ENCODE measurements around the gene SEPTIN14. TPM values are rescaled to one million over a fixed set of nuclear protein-coding genes. Genes with fewer than 3 reads are reported as not detected.

SEPTIN14 gene
- total and polyA plus RNA-seq, 2 of the 4 experiments (the other 2 are of a cell fraction) = not detected

DNA sequence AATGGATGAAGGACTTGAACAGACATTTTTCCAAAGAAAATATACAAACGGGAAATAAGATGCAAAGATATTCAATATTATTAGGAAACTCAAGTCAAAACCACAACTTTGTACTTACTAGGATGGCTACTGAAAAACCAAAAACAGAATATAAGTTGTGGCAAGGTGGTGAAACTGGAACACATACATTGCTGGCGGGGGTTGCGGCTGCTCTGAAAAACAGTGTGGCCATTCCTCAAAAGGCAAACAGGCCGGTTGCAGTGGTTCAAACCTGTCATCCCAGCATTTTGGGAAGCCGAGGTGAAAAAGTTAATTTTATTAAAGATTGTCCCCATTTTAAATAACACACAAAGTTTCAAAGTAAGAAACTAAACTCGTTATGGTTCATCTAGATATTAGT is 14.8 kb upstream of the SEPTIN14 start:
- Histone ChIP-seq H3K56ac (ENCODE audit: extremely low read depth, insufficient read depth, low read length) (no peak overlapping the region), H3K4ac (ENCODE audit: low read depth, low read length) (no peak overlapping the region), H3K4me2 (ENCODE audit: low read depth, low read length) (no peak overlapping the region), H4K20me1 (ENCODE audit: insufficient read depth, low read length) (no peaks in the 10 kb centered on the region), H3K79me1 (ENCODE audit: low read depth in 1 of 2, low read length in 2 of 2) (no peaks in the 10 kb centered on the region), H3K9me3 (ENCODE audit: control insufficient read depth, insufficient read depth, low read length) (no peaks in the 10 kb centered on the region), H2AFZ (replicated peaks; ENCODE audit: low read length, poor library complexity) (no peak overlapping the region), H3K18ac (ENCODE audit: low read depth, low read length) (no peak overlapping the region), H3K9ac (ENCODE audit: low read depth, low read length) (no peak overlapping the region), H3K14ac (replicated peaks; ENCODE audit: low read depth, low read length) (no peak overlapping the region), H3K27me3 (ENCODE audit: control insufficient read depth, insufficient read depth, low read length) (no peaks in the 10 kb centered on the region), H2AK5ac (ENCODE audit: low read depth, low read length) (no peak overlapping the region), H2BK20ac (ENCODE audit: low read depth, low read length) (no peak overlapping the region), H3K36me3 (ENCODE audit: control insufficient read depth, insufficient read depth, low read length) (no peaks in the 10 kb centered on the region), H4K91ac (ENCODE audit: insufficient read depth, low read depth, low read length) (no peak overlapping the region), H3K4me1 (ENCODE audit: control insufficient read depth, insufficient read depth, low read length) (no peaks in the 10 kb centered on the region), H4K8ac (ENCODE audit: low read depth in 2 of 2, low read length in 2 of 2) (no peak overlapping the region), H2BK120ac (ENCODE audit: low read depth, low read length) (no peak overlapping the region), H4K5ac (ENCODE audit: low read depth, low read length) (no peak overlapping the region), H3K23ac (ENCODE audit: low read depth, low read length) (no peak overlapping the region), H2AK9ac (replicated peaks; ENCODE audit: low read depth, low read length, poor library complexity) (no peak overlapping the region), H3K9me1 (ENCODE audit: insufficient read depth, low read length) (no peaks in the 10 kb centered on the region), H2BK15ac (ENCODE audit: low read depth, low read length) (no peak overlapping the region), H2BK5ac (ENCODE audit: low read depth, low read length, poor library complexity, severe bottlenecking) (no peak overlapping the region), H3K4me3 (ENCODE audit: insufficient read depth, low read depth, low read length) (no peak overlapping the region), H3K27ac (ENCODE audit: insufficient read depth, low read length) (no peak overlapping the region)
- in situ Hi-C loops (cut with MboI; ENCODE audit: low sequenced_read_pairs) = no loop called here
- no TSS peak for BruUV-seq (replicated peaks)
- ATAC-seq (ENCODE audit: low read depth) (no peak), DNase-seq (no peak)
- intact Hi-C loops (cut with micrococcal nuclease) = no loop called here
- dilution Hi-C loops (cut with HindIII; ENCODE audit: low sequenced_read_pairs, unreplicated experiment) = no loop called here
- TF ChIP-seq RCOR1 (IDR thresholded peaks at IDR 0.05; ENCODE audit: insufficient replicate concordance, low read length) (no peak), CHD1 (IDR thresholded peaks at IDR 0.05; ENCODE audit: low read depth, low read length) (no peak), MAZ (IDR thresholded peaks at IDR 0.05; ENCODE audit: borderline replicate concordance, low read depth, low read length) (no peak), NFE2L2 (IDR thresholded peaks at IDR 0.05; ENCODE audit: low read depth, low read length) (no peak), POLR2A (IDR thresholded peaks at IDR 0.05; ENCODE audit: low read depth, low read length) (no peak), RFX5 (IDR thresholded peaks at IDR 0.05; ENCODE audit: low read depth, low read length) (no peak), MAFK (IDR thresholded peaks at IDR 0.05; ENCODE audit: low read depth, low read length) (no peak), SMC3 (IDR thresholded peaks at IDR 0.05; ENCODE audit: low read depth, low read length) (no peak), BHLHE40 (IDR thresholded peaks at IDR 0.05; ENCODE audit: low read depth, low read length) (no peak), CEBPB (IDR thresholded peaks at IDR 0.05; ENCODE audit: low read depth, low read length) (no peak), FOS (IDR thresholded peaks at IDR 0.05; ENCODE audit: low read depth, low read length) (no peak), RAD21 (IDR thresholded peaks at IDR 0.05; ENCODE audit: low read length) (no peak), MXI1 (IDR thresholded peaks at IDR 0.05; ENCODE audit: borderline replicate concordance, low read depth, low read length) (no peak)
- TF ChIP-seq, protein P1, sequence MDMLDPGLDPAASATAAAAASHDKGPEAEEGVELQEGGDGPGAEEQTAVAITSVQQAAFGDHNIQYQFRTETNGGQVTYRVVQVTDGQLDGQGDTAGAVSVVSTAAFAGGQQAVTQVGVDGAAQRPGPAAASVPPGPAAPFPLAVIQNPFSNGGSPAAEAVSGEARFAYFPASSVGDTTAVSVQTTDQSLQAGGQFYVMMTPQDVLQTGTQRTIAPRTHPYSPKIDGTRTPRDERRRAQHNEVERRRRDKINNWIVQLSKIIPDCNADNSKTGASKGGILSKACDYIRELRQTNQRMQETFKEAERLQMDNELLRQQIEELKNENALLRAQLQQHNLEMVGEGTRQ (IDR thresholded peaks at IDR 0.05; ENCODE audit: low read depth, low read length) = no peak
- TF ChIP-seq, protein P2, sequence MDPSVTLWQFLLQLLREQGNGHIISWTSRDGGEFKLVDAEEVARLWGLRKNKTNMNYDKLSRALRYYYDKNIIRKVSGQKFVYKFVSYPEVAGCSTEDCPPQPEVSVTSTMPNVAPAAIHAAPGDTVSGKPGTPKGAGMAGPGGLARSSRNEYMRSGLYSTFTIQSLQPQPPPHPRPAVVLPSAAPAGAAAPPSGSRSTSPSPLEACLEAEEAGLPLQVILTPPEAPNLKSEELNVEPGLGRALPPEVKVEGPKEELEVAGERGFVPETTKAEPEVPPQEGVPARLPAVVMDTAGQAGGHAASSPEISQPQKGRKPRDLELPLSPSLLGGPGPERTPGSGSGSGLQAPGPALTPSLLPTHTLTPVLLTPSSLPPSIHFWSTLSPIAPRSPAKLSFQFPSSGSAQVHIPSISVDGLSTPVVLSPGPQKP (IDR thresholded peaks at IDR 0.05; ENCODE audit: borderline replicate concordance, low read depth, low read length) = no peak
- TF ChIP-seq, protein P3, sequence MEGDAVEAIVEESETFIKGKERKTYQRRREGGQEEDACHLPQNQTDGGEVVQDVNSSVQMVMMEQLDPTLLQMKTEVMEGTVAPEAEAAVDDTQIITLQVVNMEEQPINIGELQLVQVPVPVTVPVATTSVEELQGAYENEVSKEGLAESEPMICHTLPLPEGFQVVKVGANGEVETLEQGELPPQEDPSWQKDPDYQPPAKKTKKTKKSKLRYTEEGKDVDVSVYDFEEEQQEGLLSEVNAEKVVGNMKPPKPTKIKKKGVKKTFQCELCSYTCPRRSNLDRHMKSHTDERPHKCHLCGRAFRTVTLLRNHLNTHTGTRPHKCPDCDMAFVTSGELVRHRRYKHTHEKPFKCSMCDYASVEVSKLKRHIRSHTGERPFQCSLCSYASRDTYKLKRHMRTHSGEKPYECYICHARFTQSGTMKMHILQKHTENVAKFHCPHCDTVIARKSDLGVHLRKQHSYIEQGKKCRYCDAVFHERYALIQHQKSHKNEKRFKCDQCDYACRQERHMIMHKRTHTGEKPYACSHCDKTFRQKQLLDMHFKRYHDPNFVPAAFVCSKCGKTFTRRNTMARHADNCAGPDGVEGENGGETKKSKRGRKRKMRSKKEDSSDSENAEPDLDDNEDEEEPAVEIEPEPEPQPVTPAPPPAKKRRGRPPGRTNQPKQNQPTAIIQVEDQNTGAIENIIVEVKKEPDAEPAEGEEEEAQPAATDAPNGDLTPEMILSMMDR (conservative IDR thresholded peaks at IDR 0.05; ENCODE audit: low read depth, low read length) = no peak
- WGBS, 2 experiments (ENCODE audit: extremely low coverage in 2 of 2, insufficient read length in 1 of 2) = no CpG with 5 or more reads among the region's 6 CpGs
- ChIA-PET CTCF (no interaction called here), POLR2A (ENCODE audit: unreplicated experiment) (no interaction called here)
